ENCODE measurements around the gene KLB. TPM values are rescaled to one million over a fixed set of nuclear protein-coding genes. Genes with fewer than 3 reads are reported as not detected.

KLB gene
- total RNA-seq, 1 experiment from 2014 or later: not detected

GRCh38 chr4:39450618-39451017 lies 43.9 kb downstream of the KLB start:
- peaks cover 47% of the 10 kb centered on the region for H3K36me3 ChIP-seq (ENCODE audit: low read depth)
- H2AFZ ChIP-seq: no peak overlapping the region
- BruUV-seq (replicated peaks): no TSS peak
- H3F3A ChIP-seq (ENCODE audit: insufficient read depth, low read depth): peaks cover 82% of the 10 kb centered on the region
- H3K9me3 ChIP-seq (ENCODE audit: insufficient read depth, low read depth): no peaks in the 10 kb centered on the region
- H3K4me1 ChIP-seq (replicated peaks; ENCODE audit: insufficient read depth): no peaks in the 10 kb centered on the region
- H3K4me3 ChIP-seq: no peak overlapping the region
- intact Hi-C loops (cut with micrococcal nuclease; ENCODE audit: unreplicated experiment): loop anchor here (10.0 kb wide), 1 partner anchor 576 kb away; no protein-coding TSS in a partner anchor
- DNase-seq: no peak
- ChIA-PET CTCF (no interaction called here), POLR2A (ENCODE audit: unreplicated experiment) (interaction anchor here (0.7 kb wide), 1 partner anchor 25 kb away, joined by 3 read pairs; no protein-coding TSS in a partner anchor)
- H3K27ac ChIP-seq: peak overlapping the region; percentile 13; the same call in 1 of the 2 replicates
- no peaks in the 10 kb centered on the region for H3K27me3 ChIP-seq (ENCODE audit: insufficient read depth, low read depth)
- TF ChIP-seq CTCF (conservative IDR thresholded peaks at IDR 0.05) (no peak), EZH2 (IDR thresholded peaks at IDR 0.05; ENCODE audit: low read depth) (no peak)
- H4K20me1 ChIP-seq (ENCODE audit: insufficient read depth): peaks cover 62% of the 10 kb centered on the region
- peaks cover 17% of the 10 kb centered on the region for H3K79me2 ChIP-seq (ENCODE audit: low read depth)
- H3K4me2 ChIP-seq: no peak overlapping the region
- no peaks in the 10 kb centered on the region for H3K9me2 ChIP-seq (ENCODE audit: insufficient read depth)

GRCh38 chr4:39451423-39452023 lies 44.8 kb downstream of the KLB start:
- no peak overlapping the region for H3K27ac ChIP-seq
- H3K4me2 ChIP-seq: no peak overlapping the region
- no TSS peak for BruUV-seq (replicated peaks)
- no peaks in the 10 kb centered on the region for H3K9me2 ChIP-seq (ENCODE audit: insufficient read depth)
- H3K36me3 ChIP-seq (ENCODE audit: low read depth): peaks cover 56% of the 10 kb centered on the region
- ChIA-PET POLR2A (ENCODE audit: unreplicated experiment) (interaction anchor here (0.7 to 0.8 kb wide), 3 partner anchors 15 to 103 kb away, joined by 3 to 8 read pairs (median 5); no protein-coding TSS in a partner anchor), CTCF (no interaction called here)
- H3K4me3 ChIP-seq: no peak overlapping the region
- peaks cover 87% of the 10 kb centered on the region for H3F3A ChIP-seq (ENCODE audit: insufficient read depth, low read depth)
- no peaks in the 10 kb centered on the region for H3K9me3 ChIP-seq (ENCODE audit: insufficient read depth, low read depth)
- intact Hi-C loops (cut with micrococcal nuclease; ENCODE audit: unreplicated experiment): loop anchor here (10.0 kb wide), 1 partner anchor 577 kb away; no protein-coding TSS in a partner anchor
- H3K27me3 ChIP-seq (ENCODE audit: insufficient read depth, low read depth): no peaks in the 10 kb centered on the region
- DNase-seq: no peak
- H4K20me1 ChIP-seq (ENCODE audit: insufficient read depth): peaks cover 71% of the 10 kb centered on the region
- H3K4me1 ChIP-seq (replicated peaks; ENCODE audit: insufficient read depth): peaks cover 2% of the 10 kb centered on the region
- no peak for TF ChIP-seq EZH2 (IDR thresholded peaks at IDR 0.05; ENCODE audit: low read depth)
- no peak for TF ChIP-seq CTCF (conservative IDR thresholded peaks at IDR 0.05)
- H2AFZ ChIP-seq: no peak overlapping the region
- H3K79me2 ChIP-seq (ENCODE audit: low read depth): peaks cover 26% of the 10 kb centered on the region

GRCh38 chr4:39452153-39452859 lies 45.6 kb downstream of the KLB start:
- Histone ChIP-seq H3K79me2 (ENCODE audit: low read depth) (peaks cover 34% of the 10 kb centered on the region), H3K4me2 (no peak overlapping the region), H3K4me3 (no peak overlapping the region), H3F3A (ENCODE audit: insufficient read depth, low read depth) (peaks cover 95% of the 10 kb centered on the region), H3K9me3 (ENCODE audit: insufficient read depth, low read depth) (no peaks in the 10 kb centered on the region), H3K36me3 (ENCODE audit: low read depth) (peaks cover 64% of the 10 kb centered on the region), H3K9me2 (ENCODE audit: insufficient read depth) (no peaks in the 10 kb centered on the region), H3K27me3 (ENCODE audit: insufficient read depth, low read depth) (no peaks in the 10 kb centered on the region), H3K27ac (no peak overlapping the region), H2AFZ (no peak overlapping the region), H3K4me1 (replicated peaks; ENCODE audit: insufficient read depth) (peaks cover 9% of the 10 kb centered on the region), H4K20me1 (ENCODE audit: insufficient read depth) (peaks cover 79% of the 10 kb centered on the region)
- CTCF ChIA-PET: no interaction called here
- BruUV-seq (replicated peaks): no TSS peak
- POLR2A ChIA-PET (ENCODE audit: unreplicated experiment): interaction anchor here (0.7 to 0.8 kb wide), 4 partner anchors 15 to 382 kb away, joined by 3 to 8 read pairs (median 4); no protein-coding TSS in a partner anchor
- TF ChIP-seq CTCF (conservative IDR thresholded peaks at IDR 0.05): no peak
- no peak for TF ChIP-seq EZH2 (IDR thresholded peaks at IDR 0.05; ENCODE audit: low read depth)
- intact Hi-C loops (cut with micrococcal nuclease; ENCODE audit: unreplicated experiment): loop anchor here (10.0 kb wide), 1 partner anchor 578 kb away; no protein-coding TSS in a partner anchor
- no peak for DNase-seq

All from PC-9 (cell line).